GM12878 (cell line): Measurements from ENCODE around the gene FUZ. TPM values are rescaled to one million over a fixed set of nuclear protein-coding genes. Genes with fewer than 3 reads are reported as not detected.

Source experiments
- ATAC-seq: fragments of 200-7000 bp; cut with Tn5 transposase; 3 replicates; pipeline ENCODE4 v1.9.1; 2020; ENCODE audit warnings: mild to moderate bottlenecking, moderate library complexity
- BruUV-seq: library from RNA; stranded (reverse); fragments of 400-500 nt; replicated peaks from 2 replicates; lab custom pipeline; 2021; lab: Mats Ljungman, UMichigan
- CTCF ChIA-PET: fragments of 300-600 bp; sonication (Branson Sonifier 250); formaldehyde crosslinking; extraction: SDS; loops from one replicate; lab custom pipeline; 2021; ENCODE audit warnings: inconsistent platforms; lab: Yijun Ruan, JAX
- POLR2A ChIA-PET: fragments of 350-600 bp; formaldehyde crosslinking; extraction: SDS; loops from one replicate; lab custom pipeline; 2021; ENCODE audit warnings: inconsistent platforms; lab: Charles Lee
- RAD21 ChIA-PET: fragments of 300-600 bp; sonication (Branson Sonifier 250); formaldehyde crosslinking; loops from one replicate; lab custom pipeline; 2023; ENCODE audit warnings: antibody characterized with exemption; ENCODE audit not compliant: unreplicated experiment; lab: Charles Lee
- SMC1A ChIA-PET: fragments of 300-600 bp; sonication (Branson Sonifier 250); formaldehyde crosslinking; loops from one replicate; lab custom pipeline; 2023; ENCODE audit not compliant: unreplicated experiment, uncharacterized antibody; lab: Charles Lee
- DNase-seq: peaks from one replicate; pipeline ENCODE4 v3.0.0-alpha.2; 2011; ENCODE audit warnings: low read depth, low spot score
- FAIRE-seq: peaks from 3 replicates; lab custom pipeline; 2011; peaks lifted over from hg19 to GRCh38; lab: Jason Lieb, UNC
- H2AFZ ChIP-seq: 2 replicates; pipeline ENCODE4 v1.6.0; 2011; ENCODE audit warnings: low read depth, low read length, control low read depth; ENCODE audit not compliant: control insufficient read depth
- H3K27ac ChIP-seq: 2 replicates; pipeline ENCODE4 v1.5.1; 2011; ENCODE audit warnings: control low read depth; ENCODE audit not compliant: control insufficient read depth, insufficient read depth
- H3K27me3 ChIP-seq, 2 experiments: replicated peaks in 1 of 2; 2 replicates each; pipeline versions ENCODE4 v1.6.0 to v1.6.1; 2011; ENCODE audit warnings: low read length in 1 of 2; ENCODE audit not compliant: control insufficient read depth in 2 of 2, insufficient read depth in 2 of 2
- H3K36me3 ChIP-seq, 2 experiments: 2 replicates each; pipeline ENCODE4 v1.5.1; 2011; ENCODE audit warnings: low read length in 1 of 2; ENCODE audit not compliant: control insufficient read depth in 2 of 2, insufficient read depth in 2 of 2
- H3K4me1 ChIP-seq: 2 replicates; pipeline ENCODE4 v1.6.1; 2011; ENCODE audit warnings: mild to moderate bottlenecking, low read length, moderate library complexity, mixed read lengths; ENCODE audit not compliant: control insufficient read depth, insufficient read depth
- H3K4me2 ChIP-seq: 2 replicates; pipeline ENCODE4 v1.6.0; 2011; ENCODE audit warnings: control low read depth; ENCODE audit not compliant: control insufficient read depth, insufficient read depth
- H3K4me3 ChIP-seq: fragments of 200-600 bp; sonication (generic); 2 replicates; pipeline ENCODE4 v1.5.1; 2016
- H3K79me2 ChIP-seq: 2 replicates; pipeline ENCODE4 v1.6.0; 2011; ENCODE audit warnings: low read length; ENCODE audit not compliant: control insufficient read depth, insufficient read depth
- H3K9ac ChIP-seq: 2 replicates; pipeline ENCODE4 v1.8.0; 2011; ENCODE audit warnings: low read length, control low read depth, mixed read lengths; ENCODE audit not compliant: control insufficient read depth, insufficient read depth
- H3K9me3 ChIP-seq: replicated peaks from 3 replicates; pipeline ENCODE4 v1.5.1; 2011; ENCODE audit warnings: mild to moderate bottlenecking, low read length; ENCODE audit not compliant: control insufficient read depth, insufficient read depth
- H4K20me1 ChIP-seq: 2 replicates; pipeline ENCODE4 v1.6.0; 2011; ENCODE audit not compliant: control insufficient read depth, insufficient read depth
- BCL3 ChIP-seq: IDR thresholded peaks from 2 replicates; pipeline ENCODE4 v1.6.1; 2011; ENCODE audit warnings: borderline replicate concordance, low read depth, mild to moderate bottlenecking, moderate library complexity, low read length; ENCODE audit not compliant: insufficient read depth, poor library complexity, severe bottlenecking
- CEBPB ChIP-seq, 2 experiments: fragments of 150-350 bp in 1 of 2; IDR thresholded peaks; 2 replicates each; pipeline ENCODE4 v1.6.1; 2012 to 2014; ENCODE audit warnings: low read depth in 2 of 2, low read length in 2 of 2, borderline replicate concordance in 1 of 2, inconsistent platforms in 1 of 2
- CEBPZ ChIP-seq: fragments of 150-350 bp; IDR thresholded peaks from 2 replicates; pipeline ENCODE4 v1.6.1; 2016; ENCODE audit warnings: low read depth, low read length
- CREM ChIP-seq: IDR thresholded peaks from 2 replicates; pipeline ENCODE4 v1.6.1; 2014; ENCODE audit warnings: antibody characterized with exemption, low read depth
- EED ChIP-seq: sonication (generic); IDR thresholded peaks from 2 replicates; pipeline ENCODE4 v1.6.1; 2016; ENCODE audit warnings: antibody characterized with exemption, low read depth
- FOXM1 ChIP-seq: IDR thresholded peaks from 2 replicates; pipeline ENCODE4 v1.6.1; 2012; ENCODE audit warnings: low read depth, mild to moderate bottlenecking, inconsistent platforms, low read length, moderate library complexity
- MEF2B ChIP-seq: fragments of 450-650 bp; IDR thresholded peaks from 2 replicates; pipeline ENCODE4 v1.6.1; 2018; ENCODE audit warnings: mild to moderate bottlenecking, moderate library complexity; ENCODE audit not compliant: partially characterized antibody, poor library complexity, severe bottlenecking
- NFXL1 ChIP-seq: fragments of 450-650 bp; IDR thresholded peaks from 2 replicates; pipeline ENCODE4 v1.6.1; 2017; ENCODE audit warnings: antibody characterized with exemption, mild to moderate bottlenecking, borderline replicate concordance
- PAX5 ChIP-seq: IDR thresholded peaks from 2 replicates; pipeline ENCODE4 v1.6.1; 2011; ENCODE audit warnings: low read depth, low read length, borderline replicate concordance
- POLR2AphosphoS5 ChIP-seq: IDR thresholded peaks from 2 replicates; pipeline ENCODE4 v1.6.1; 2011; ENCODE audit warnings: mild to moderate bottlenecking, low read length, inconsistent platforms
- POU2F2 ChIP-seq: IDR thresholded peaks from 3 replicates; pipeline ENCODE4 v1.6.1; 2011; ENCODE audit warnings: low read depth, mild to moderate bottlenecking, low read length, borderline replicate concordance
- SP1 ChIP-seq: IDR thresholded peaks from one replicate; pipeline ENCODE4 v1.6.1; 2011; ENCODE audit warnings: low read depth, low read length
- SREBF1 ChIP-seq: IDR thresholded peaks from 2 replicates; pipeline ENCODE4 v1.6.1; 2012; ENCODE audit warnings: mild to moderate bottlenecking, low read length
- TARDBP ChIP-seq: IDR thresholded peaks from 2 replicates; pipeline ENCODE4 v1.6.1; 2016; ENCODE audit warnings: borderline replicate concordance
- ZNF217 ChIP-seq: fragments of 450-650 bp; IDR thresholded peaks from 2 replicates; pipeline ENCODE4 v1.6.1; 2017; ENCODE audit warnings: antibody characterized with exemption, mild to moderate bottlenecking
- ZNF274 ChIP-seq: IDR thresholded peaks from one replicate; pipeline ENCODE4 v1.8.0; 2011; ENCODE audit not compliant: insufficient read length, insufficient read depth
- ZNF384 ChIP-seq: IDR thresholded peaks from 2 replicates; pipeline ENCODE4 v1.6.1; 2012; ENCODE audit warnings: low read depth, mild to moderate bottlenecking, low read length, improper control_type of control experiment, borderline replicate concordance
- ZNF592 ChIP-seq: fragments of 450-650 bp; IDR thresholded peaks from 2 replicates; pipeline ENCODE4 v1.6.1; 2017; ENCODE audit warnings: mild to moderate bottlenecking, moderate library complexity
- WGBS: methylation state at CpG from one replicate; pipeline ENCODE4 v1.1.6; 2016; ENCODE audit warnings: low lambda C conversion rate; ENCODE audit not compliant: insufficient replicate concordance, insufficient coverage; ENCODE audit errors: missing lambda C conversion rate; 5-methylcytosine and 5-hydroxymethylcytosine counted together
- in situ Hi-C: fragments of 300-500 bp; cut with MboI; formaldehyde crosslinking; loops from 9 replicates; pipeline ENCODE4 v1.14.3; 2018; ENCODE audit warnings: mixed read lengths
- intact Hi-C: fragments of 100-400 bp; cut with micrococcal nuclease; formaldehyde crosslinking; loops from one replicate; pipeline ENCODE4 v1.14.2; 2022; ENCODE audit not compliant: unreplicated experiment
- polyA plus RNA-seq, 11 experiments: library from polyadenylated mRNA; depleted of rRNA in 4 of 11; unstranded in 6 of 11; stranded (reverse) in 5 of 11; fragments of >200 nt; fragmentation: Nextera tagmentation in 4 of 11; fragmentation: Illumina TruSeq in 1 of 11; extraction: Ambion mirVana in 4 of 11; extraction: Trizol in 1 of 11; gene quantifications; 1 replicate in 1 of 11; 2 replicates in 10 of 11; pipeline versions ENCODE4 v1.2.1 to v1.2.3, GENCODE V29; 2011 to 2016; ENCODE audit warnings: inconsistent platforms in 2 of 11, missing spikeins in 2 of 11, low read depth in 1 of 11
- total RNA-seq, 4 experiments: library from RNA; depleted of rRNA in 3 of 4; stranded (reverse); fragments of >200 nt in 3 of 4; fragmentation: Illumina TruSeq in 1 of 4; extraction: Trizol in 1 of 4; gene quantifications; 2 replicates each; pipeline versions ENCODE4 v1.2.1 to v1.2.3, GENCODE V29; 2013 to 2021

FUZ gene
- total and polyA plus RNA-seq, 10 of the 15 experiments (the other 5 are each of a cell fraction or from before 2014, with no cell fraction given), result 0.18 to 11.5 (median 8.8) TPM

GRCh38 chr19:49798574-49798973 lies 14.5 kb downstream of the FUZ start:
- Histone ChIP-seq H3K4me2 (no peak overlapping the region), H3K9me3 (no peaks in the 10 kb centered on the region), H3K27ac (no peak overlapping the region), H3K36me3 (peaks cover 19 to 40% of the 10 kb centered on the region in 2 experiments; a peak in 3 of 4 replicates), H3K79me2 (no peaks in the 10 kb centered on the region), H4K20me1 (no peaks in the 10 kb centered on the region), H3K27me3 (no peaks in the 10 kb centered on the region), H3K4me3 (no peak overlapping the region), H2AFZ (no peak overlapping the region), H3K4me1 (no peaks in the 10 kb centered on the region), H3K9ac (no peak overlapping the region)
- WGBS, result 96% methylated on average over 11 of the region's 11 CpGs
- RAD21 ChIA-PET, result no interaction called here
- CTCF ChIA-PET, result no interaction called here
- ATAC-seq, result no peak
- no peak for DNase-seq
- in situ Hi-C loops, result no loop called here
- FAIRE-seq, result no peak
- POLR2A ChIA-PET, result no interaction called here
- no TSS peak for BruUV-seq
- intact Hi-C loops, result no loop called here
- SMC1A ChIA-PET, result no interaction called here
- TF ChIP-seq ZNF592 (no peak), BCL3 (no peak), POLR2AphosphoS5 (no peak), CEBPB (IDR thresholded peaks at IDR 0.05; ENCODE audit: borderline replicate concordance in 1 of 2, low read depth in 2 of 2, low read length in 2 of 2) (no peak), MEF2B (no peak), CEBPZ (no peak), ZNF217 (no peak), NFXL1 (no peak), EED (no peak), PAX5 (no peak), SP1 (no peak), TARDBP (no peak), POU2F2 (no peak), ZNF384 (no peak), ZNF274 (no peak), CREM (no peak), FOXM1 (no peak), SREBF1 (no peak)
